Measurements from ENCODE around the gene NAV1.
"Not testable (repeated sequence)": the region's sequence is repeated elsewhere in the genome, so short reads cannot be mapped to it uniquely, and the experiment has no call there.

NAV1 gene

DNA sequence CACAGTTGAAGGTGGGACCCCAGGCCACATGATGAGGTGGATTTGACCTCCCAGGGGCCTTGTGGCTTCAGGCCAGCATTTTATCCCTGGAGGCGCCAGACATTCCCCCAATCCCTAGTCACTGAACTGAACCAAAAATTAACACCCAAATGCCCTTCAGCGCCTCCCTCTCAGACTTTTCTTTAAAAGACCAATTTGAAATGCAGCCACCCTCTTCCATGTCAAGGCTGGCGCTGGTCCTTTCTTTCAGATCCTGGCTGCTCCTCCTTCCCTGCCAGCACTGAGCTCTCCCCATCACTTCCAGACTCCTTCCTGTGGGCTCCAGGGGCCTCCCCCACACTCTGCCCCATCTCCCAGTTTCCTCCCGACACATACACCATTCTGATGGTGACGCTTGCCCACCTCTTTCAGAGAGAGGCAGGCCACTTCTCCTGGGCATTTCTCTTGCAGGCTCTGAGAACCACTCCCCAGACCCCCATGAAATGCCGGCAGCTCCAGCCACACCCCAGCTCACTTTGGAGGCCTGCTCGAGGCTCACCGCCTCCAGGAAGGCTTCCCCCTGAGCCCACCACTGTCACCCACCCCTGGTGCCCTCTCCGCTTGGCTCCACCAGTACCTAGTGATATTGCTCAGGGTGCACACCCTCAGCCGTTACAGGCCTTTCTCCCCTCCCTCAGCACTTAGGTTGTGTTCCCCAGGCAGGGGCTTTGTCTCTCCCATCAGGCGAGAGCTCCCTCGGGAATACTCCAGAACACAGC, 27.0 kb downstream of the NAV1 start:
- no peak for DNase-seq

DNA sequence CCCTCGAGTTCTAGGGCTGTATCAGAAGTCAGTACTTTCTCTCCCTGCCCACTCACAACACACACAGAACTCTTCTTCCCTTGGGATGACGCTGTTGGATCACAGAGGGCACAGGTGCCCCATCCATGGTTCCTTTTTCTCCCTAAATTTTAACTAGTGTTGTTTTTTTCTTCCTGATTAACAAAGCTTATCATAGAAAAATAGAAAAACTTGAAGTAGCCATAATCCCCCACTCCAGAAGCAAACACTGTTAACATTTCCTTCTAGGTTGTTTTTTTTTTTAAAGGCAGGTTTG, 27.5 kb downstream of the NAV1 start:
- no peak for DNase-seq

DNA sequence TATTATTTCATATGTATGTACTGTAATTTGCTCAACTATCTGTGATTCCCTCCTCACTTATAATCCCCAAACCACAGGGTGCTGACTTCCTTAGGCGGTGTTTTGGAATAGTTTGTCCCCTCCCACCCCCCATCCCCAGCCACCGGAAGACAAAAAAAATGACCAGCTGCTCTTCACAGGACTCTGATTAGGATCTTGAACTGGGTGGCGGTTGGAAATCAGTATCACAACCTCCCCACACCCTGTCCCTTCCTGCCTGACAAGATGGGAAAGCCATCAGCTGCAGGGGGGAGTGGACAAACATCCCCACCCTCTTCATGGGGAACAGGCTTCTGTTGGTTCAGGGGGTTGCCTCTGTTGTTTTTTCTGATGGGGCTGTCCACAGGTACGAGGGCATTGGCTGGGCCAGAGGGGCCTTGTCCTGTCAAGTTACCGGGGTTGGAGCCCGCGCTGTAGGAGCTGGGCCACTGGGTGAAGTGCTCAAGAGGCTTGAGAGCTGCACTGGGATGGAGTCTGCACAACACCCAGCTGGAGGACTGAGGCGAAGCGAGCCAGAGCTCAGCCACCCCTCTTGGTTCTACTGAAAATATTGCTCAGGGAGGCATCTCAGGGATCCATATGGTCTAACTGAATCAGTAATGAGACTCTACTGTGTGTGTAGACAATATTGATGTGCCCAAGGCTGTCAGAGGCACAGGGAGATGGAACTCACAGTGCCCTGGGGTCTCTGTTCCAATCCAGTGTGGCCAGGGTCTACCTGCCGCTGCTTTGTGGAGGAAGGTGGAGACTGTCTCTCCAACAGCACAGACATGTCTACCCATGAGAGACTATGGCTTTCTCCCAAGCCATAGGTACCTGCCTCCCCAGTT, 28.2 kb downstream of the NAV1 start:
- no peak for DNase-seq

DNA sequence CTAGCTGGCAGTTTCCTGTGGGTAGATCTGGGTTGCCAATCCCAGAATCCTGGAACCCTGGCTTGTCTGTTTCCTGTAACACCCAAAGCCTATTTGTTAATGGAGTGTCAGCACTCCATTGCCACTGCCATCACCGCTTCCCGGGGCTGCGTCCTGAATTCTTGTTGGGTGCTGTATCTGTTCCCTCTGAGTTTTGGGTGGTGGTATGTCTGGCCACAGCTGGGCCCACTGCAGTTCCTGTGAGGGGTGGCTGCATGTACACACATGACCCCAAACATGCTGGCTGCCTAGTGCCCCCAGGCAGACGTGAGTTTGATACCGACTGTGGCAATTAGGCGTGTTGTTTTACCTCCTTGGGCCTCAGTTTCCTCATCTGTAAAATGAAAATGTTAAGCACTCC, 29.3 kb downstream of the NAV1 start:
- DNase-seq, result no peak

DNA sequence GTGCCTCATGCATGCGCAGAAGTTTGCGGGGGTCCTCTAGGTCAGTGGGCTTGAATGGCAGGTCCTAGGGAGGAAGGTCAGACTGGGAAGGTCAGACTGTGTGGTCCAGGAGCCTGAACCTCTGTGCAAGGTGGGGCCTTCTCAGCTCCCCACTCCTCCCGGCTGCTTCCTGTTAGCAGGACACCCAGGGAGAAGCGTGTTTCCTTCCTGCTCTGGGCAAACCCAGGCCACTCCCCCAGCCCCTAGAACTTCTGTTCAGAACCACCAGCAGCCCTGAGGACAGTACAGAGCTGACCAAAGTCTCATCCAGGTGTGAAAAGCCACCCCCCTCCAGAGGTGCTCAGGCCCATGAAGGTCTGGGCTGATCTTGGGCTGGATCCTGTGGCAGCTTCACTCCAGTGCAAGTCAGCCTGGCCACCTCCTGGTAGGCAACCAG, 29.9 kb downstream of the NAV1 start:
- DNase-seq, result no peak

DNA sequence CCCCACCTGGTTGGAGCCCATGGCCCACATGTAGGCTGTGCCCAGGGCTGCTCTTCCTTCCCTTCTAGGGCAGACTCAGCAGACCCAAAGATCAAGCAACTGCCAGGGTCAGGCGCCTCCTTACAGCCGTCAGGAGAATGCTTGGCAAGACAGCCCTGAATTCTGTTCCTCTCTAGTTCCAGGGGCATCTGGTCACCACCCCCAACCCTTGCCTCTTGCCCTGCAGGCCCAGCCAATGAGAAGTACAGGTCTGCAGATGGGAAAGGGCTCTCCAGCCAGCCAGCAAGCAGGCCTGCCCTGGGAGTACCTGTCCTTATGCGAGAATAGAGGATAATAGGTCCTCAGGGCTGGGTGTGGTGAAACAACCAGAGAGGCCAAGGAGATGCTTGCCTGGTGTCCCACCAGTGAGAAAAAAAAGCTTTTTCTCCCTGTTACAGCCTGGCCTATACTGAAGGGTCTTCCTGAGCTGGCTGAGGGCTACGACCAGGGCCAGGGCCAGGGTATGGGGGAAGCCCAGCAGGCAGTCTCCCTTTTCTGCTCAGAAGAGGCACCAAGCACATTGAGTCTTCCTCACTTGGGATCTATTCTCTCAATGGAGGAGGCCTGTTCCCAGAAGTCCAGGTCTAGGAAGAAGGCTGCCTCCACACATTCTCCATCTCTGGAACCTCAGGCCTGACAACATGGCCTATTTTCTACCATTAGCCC, 31.4 kb downstream of the NAV1 start:
- DNase-seq, result no peak

DNA sequence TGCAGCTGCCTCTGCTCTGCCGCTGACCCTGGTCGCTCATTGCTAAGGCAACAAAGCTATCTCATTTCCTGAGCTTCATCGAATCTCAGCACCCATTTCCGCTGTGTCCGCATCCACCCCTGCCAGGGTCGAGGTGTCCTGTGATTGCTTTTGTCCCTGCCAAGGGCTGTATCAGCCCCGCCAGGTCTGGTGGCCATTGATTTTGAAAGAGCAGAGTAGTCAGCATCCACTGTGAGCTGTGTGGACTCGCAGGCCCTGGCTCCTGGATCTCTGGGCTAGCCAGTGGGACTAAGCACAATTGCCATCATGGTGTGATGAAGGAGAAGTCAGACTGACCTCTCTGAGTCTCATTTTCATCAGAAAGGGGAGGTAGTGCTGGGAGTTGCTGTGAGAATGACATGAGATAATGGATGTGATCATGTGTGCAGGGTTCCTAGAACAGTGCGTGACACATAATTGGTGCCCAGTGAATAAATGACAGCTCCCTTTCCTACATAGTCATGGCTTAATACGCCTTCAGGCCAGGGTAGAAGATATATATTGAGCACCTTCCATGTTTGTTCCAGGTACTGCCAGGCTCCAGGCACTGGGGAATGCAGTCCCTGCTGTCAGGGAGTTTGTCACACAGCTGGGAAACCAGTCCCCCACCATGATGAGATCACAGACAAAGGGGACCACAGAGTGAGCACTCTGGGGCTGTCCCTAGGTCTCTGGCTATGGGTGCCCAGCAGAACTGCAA, 32.1 kb downstream of the NAV1 start:
- peak; percentile 59 for DNase-seq

DNA sequence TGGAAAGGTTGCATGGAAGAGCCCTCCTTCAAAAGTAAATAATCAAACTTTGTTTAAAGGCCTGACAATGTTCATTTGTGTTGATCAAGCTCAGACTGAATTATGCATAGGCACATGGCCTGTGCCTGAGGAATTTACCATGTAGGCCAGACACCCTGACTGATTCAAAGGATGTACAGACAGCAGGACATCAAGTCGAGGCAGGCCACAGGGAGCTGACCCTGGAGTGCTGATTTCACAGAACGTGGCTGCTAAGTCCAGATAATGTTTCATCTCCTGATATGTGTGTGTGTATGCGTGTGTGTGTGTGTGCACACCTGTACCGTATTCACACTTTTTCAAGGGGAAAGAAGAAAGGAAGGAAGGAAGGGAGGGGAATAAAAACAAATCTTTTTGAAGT, 34.1 kb downstream of the NAV1 start:
- DNase-seq, result no peak

DNA sequence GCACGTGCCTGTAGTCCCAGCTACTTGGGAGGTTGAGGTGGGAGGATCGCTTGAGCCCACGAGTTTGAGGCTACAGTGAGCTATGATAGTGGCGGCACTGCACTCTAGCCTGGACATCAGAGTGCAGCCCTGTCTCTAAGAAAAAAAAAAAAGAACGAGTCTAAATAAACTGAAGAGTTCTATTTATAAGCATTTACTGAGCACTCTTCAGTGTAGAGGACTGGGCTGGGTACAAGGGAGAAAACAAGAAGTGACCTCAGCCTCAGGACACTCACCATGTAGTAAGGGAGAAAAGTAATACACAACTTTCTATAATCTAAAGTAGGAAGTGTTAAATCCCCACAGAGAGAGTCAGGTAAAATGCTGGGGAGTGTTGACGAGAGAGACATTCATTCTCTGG, 35.0 kb downstream of the NAV1 start:
- DNase-seq, result no peak

DNA sequence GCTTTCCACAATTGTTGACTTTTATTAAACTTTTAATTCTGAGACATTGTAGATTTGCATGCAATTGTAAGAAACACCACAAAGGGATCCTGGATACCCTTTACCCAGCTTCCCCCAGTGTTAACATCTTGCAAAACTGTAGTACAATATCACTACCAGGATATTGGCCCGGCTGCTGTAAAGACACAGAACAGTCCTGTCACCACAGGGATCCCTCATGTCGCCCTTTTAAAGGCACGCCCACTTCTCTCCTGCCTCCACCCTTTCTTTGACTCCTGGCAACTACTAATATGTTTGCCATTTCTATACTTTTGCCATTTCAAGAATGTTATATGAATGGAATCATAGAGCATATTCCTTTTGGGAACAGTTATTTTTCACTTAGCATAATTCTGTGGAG, 37.0 kb downstream of the NAV1 start:
- DNase-seq, result no peak

DNA sequence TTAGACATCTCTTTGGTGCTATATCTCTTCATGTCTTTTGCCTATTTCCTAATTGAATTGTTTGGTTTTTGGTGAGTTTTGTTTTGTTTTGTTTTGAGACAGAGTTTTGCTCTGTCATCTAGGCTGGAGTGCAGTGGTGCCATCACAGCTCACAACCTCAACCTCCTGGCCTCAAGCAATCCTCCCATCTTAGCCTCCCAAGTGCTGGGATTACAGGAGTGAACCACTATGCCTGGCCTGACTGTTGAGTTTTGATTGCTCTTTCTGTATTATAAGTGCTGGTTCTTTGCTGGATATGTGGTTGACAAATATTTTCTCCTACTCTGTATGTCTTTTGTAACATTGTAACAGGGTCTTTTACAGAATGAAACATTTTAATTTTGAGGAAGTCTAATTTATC, 38.0 kb downstream of the NAV1 start:
- no peak for DNase-seq

DNA sequence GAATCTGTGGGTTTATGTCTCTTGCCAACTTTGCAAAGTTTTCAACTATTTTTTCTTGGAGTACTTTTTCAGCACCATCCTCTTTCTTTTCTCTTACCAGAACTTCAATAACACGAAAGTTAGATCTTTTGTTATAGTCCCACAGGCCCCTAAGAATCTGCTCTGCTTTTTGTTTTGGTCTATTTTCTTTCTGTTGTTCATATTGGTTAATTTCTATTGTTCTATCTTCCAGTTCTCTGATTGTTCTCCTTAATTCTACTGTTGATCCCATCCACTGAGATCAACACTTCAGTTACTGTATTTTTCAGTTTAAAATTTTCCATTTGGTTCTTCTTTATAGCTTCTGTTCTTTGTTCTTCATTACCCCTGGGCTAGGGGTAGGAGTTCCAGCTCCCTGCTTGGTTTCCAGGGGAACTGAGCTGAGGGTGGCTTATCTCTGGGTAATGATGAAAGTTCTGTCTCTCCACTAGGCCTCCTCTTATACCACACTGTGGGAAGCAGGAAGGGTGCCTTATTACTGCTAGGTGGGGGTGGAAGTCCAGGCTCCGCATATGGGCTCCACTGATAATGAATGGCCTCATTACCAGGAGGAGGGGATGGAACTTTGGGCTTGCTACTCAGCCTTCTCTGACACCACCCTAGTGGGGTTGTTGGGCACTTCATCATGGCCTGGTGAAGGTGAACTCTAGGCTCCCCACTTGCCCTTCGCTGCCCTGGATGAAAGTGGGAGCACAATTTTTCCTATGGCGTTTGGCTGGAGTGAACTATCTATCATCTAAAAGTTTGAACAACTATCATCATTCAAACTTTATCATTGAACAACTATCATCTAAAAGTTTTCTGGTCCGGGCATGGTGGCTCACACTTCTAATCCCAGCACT, 39.3 kb downstream of the NAV1 start:
- DNase-seq, result no peak

DNA sequence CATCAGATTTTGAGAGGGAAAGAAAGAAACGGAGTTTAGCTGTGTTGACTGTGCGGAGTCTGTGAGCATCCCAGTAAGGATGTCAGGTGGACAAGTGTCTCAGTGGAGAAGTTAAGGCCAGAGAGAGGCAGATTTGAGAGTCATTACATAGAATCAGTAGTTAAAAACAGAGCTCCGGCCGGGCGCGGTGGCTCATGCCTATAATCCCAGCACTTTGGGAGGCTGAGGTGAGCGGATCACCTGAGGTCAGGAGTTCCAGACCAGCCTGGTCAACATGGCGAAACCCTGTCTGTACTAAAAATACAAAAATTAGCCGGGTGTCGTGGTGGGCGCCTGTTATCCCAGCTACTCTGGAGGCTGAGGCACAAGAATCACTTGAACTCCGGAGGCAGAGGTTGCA, 42.4 kb downstream of the NAV1 start:
- DNase-seq, result not testable (repeated sequence)

DNA sequence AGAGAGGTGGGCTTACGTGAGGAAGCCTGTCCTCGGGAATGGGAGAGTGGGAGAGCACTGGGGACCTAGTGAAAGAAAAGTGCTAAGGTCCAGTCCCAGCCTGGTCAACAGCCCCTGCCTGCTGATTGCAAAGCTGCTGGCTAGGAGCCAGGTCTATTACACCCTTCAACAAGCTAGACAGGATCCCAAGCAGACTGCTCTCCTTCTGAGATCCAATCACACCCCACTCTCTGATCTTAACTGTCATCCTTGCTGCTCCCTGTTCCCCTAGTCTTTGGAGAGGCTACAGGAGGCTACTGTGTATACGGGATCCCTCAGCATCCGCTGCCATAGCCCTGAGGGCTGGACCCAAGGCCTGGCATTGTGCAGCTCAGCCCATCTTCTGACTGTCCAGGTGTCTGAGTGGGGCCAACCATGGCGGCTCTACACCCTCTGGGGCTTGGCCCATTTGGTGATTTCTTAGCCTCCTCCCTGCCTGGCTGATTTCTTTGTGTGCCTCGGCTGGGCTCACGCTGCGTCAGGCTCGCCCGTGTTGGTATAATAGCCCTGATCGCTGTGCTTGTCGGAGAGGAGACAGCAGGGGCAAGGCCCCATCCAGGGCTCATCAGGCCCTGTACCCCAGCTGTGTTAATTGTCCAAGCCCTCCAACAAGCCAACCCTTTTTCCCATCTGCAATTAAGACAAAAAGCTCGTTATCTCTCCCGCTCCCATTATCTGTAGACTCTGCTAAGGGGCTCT, 43.9 kb downstream of the NAV1 start:
- peak; percentile 85 for DNase-seq

DNA sequence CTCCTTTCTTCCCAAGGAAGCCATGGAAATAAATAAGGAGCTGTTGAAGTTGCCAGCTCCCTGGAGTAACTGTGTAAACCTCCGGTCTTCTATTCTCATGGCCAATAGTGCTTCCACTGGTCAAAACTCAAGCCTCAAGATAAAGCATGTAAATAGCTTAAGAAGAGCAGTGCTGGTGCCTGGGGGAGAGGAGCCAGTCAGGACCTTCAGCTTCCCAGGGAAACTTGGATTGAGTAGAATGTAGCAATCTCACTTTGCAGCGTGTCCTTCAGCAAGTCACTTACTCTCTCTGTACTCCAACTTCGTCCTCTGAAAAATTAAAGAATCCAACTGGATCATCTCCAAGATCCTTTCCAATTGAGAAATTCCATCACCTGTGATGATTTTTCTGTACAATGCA, 44.7 kb downstream of the NAV1 start:
- no peak for DNase-seq

DNA sequence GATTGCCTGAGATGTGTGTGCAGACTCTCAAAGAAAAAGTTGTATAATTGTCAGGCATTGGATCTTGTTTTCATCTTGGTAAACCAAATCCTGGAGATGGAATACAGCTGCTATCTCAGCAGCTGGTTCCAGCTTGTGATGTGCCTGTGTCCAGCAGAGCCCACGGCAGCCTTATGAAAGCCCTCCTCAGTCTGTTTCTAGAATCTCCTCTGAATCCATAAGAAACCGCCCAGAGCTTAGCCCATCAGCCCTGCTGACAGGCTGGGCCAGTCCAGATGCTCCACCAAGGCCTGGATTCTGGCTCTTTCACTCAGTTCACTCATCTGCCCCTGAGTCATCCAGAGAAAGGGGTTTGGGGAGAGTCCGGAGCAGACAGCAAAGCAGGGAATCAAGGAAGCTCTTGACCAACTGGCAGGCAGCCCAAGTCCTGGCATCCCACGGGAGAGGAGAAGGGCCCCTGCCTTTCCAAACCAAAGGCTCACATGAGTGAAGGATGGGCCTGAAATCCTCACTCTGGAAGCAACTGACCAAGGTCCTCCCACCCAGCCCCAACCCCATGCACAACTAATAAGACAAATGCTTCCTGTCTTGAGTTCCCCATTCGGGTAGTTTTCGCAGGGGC, 45.7 kb downstream of the NAV1 start:
- DNase-seq, result no peak

DNA sequence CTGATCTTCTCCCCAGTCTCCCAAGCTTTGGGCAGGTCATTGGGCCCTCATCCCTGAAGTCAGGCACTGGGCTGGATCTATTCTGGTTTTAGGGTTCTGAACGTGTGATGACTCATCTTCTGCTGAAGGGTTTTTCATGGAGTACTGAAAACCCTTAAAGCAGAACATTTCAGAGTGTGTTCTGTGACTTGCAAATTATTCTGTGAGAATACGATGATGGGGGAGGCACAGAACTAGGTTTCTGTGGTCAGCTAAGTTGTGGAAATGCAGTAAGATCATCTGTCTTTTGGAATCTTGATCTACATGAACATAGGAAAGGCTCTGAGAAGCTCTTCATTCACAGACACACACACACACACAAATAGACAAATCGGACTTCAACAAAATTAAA, 46.2 kb downstream of the NAV1 start:
- DNase-seq, result no peak

DNA sequence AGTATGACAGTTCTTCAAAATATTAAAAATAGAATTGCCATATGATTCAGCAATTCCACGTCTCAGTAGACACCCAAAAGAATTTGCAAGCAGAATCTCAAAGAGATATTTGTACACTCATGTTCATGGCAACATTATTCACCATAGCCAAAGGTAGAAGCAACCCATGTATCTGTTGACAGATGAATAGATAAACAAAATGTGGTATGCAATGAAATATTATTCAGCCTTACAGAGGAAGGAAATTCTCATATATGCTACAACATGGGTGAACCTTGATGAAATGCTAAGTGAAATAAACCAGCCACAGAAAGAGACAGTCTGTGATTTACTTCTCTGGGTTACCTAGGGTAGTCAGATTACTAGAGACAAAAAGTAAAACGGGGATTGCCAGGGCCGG, 47.0 kb downstream of the NAV1 start:
- no peak for DNase-seq

DNA sequence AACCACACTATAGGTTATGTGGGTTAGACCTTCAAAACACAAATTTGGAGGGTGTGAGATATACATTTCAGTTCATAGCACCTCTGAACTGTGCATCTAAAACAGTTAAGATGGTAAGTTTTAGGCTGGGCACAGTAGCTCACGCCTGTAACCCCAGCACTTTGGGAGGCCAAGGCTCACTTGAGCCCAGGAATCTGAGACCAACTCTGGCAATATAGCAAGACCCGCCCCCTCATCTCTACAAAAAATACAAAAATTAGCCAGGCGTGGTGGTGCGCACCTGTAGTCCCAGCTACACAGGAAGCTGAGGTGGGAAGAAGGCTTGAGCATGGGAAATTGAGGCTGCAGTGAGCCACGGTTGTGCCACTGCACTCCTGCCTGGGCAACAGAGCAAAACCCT, 47.9 kb downstream of the NAV1 start:
- DNase-seq, result no peak

DNA sequence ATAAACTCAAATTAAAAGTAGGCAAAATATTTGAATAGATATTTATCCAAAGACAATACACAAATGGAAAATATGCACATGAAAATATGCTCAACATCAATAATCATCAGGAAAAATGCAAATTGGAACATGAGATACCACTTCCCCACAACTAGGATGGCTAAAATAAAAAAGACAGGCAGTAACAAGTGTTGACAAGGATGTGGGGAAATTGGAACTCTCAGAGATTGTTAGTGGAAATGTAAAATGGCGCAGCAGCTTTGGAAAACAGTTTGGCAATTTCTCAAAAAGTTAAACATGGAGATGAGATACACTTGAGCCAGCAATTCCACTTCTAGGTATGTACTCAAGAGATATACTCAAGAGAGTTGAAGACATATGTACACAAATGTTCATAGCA, 48.8 kb downstream of the NAV1 start:
- no peak for DNase-seq
